NCI-H510A treated with DMSO at 0.1 percent for 48 hours (cell line): ENCODE measurements around the gene PCDHB8.
A peak's percentile ranks its signal among the peaks of the same experiment; 100 is the strongest.
"Not testable (repeated sequence)": the region's sequence is repeated elsewhere in the genome, so short reads cannot be mapped to it uniquely, and the experiment has no call there.

ENCODE experiments used
- DNase-seq: peaks from one replicate; lab custom pipeline; 2025; lab: John Stamatoyannopoulos, UW

PCDHB8 gene

GRCh38 chr5:141177577-141178191 lies at the start of gene PCDHB8:
TSS of gene PCDHB8 (plus strand) at chr5:141177790. CDS start at chr5:141178035, 245 bp downstream.
- peak; percentile 6 for DNase-seq

- no peak for DNase-seq
Observed at GRCh38 chr5:141135030-141135717, 42.4 kb upstream of the PCDHB8 start, which contains the start of gene PCDHB5. TSS of gene PCDHB5 (plus strand) at chr5:141135206. CDS start at chr5:141135435, 229 bp downstream.

- no peak for DNase-seq
Observed at GRCh38 chr5:141135718-141136266, 41.8 kb upstream of the PCDHB8 start.

GRCh38 chr5:141137346-141137745 lies 40.2 kb upstream of the PCDHB8 start:
- DNase-seq, result not testable (repeated sequence)

- peak; percentile 40 for DNase-seq
Observed at GRCh38 chr5:141149812-141150211, 27.8 kb upstream of the PCDHB8 start, which contains the start of gene PCDHB6. TSS of gene PCDHB6 (plus strand) at chr5:141150057. CDS start at chr5:141150258, 201 bp downstream.

DNA sequence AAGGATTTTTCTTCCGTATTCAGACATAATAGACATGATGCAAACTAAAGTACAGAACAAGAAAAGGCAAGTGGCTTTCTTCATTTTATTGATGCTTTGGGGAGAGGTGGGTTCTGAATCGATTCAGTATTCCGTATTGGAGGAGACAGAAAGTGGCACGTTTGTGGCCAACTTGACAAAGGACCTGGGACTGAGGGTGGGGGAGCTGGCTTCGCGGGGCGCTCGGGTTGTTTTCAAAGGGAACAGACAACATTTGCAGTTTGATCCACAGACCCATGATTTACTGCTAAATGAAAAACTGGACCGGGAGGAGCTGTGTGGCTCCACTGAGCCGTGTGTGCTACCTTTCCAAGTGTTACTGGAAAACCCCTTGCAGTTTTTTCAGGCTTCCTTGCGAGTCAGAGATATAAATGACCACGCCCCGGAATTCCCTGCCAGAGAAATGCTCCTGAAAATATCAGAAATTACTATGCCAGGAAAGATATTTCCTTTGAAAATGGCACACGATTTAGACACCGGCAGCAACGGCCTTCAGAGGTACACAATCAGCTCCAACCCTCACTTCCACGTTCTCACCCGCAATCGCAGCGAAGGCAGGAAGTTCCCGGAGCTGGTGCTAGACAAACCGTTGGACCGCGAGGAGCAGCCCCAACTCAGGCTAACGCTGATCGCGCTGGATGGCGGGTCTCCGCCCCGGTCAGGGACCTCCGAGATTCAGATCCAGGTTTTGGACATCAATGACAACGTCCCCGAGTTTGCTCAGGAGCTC lies 27.2 kb upstream of the PCDHB8 start:
- DNase-seq, result peak; percentile 18

- DNase-seq, result no peak
Observed at GRCh38 chr5:141150993-141151325, 26.6 kb upstream of the PCDHB8 start.

DNA sequence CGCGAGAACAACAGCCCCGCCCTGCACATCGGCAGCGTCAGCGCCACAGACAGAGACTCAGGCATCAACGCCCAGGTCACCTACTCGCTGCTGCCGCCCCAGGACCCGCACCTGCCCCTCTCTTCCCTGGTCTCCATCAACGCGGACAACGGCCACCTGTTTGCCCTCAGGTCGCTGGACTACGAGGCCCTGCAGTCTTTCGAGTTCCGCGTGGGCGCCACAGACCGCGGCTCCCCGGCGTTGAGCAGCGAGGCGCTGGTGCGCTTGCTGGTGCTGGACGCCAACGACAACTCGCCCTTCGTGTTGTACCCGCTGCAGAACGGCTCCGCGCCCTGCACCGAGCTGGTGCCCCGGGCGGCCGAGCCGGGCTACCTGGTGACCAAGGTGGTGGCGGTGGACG lies 26.0 kb upstream of the PCDHB8 start:
- not testable (repeated sequence) for DNase-seq

DNA sequence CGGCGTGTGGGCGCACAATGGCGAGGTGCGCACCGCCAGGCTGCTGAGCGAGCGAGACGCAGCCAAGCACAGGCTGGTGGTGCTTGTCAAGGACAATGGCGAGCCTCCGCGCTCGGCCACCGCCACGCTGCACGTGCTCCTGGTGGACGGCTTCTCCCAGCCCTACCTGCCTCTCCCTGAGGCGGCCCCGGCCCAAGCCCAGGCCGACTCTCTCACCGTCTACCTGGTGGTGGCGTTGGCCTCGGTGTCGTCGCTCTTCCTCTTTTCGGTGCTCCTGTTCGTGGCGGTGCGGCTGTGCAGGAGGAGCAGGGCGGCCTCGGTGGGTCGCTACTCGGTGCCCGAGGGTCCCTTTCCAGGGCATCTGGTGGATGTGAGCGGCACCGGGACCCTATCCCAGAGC lies 25.5 kb upstream of the PCDHB8 start:
- DNase-seq, result not testable (repeated sequence)

- no peak for DNase-seq
Observed at GRCh38 chr5:141155540-141156374, 21.8 kb upstream of the PCDHB8 start.

GRCh38 chr5:141157356-141157755 lies 20.2 kb upstream of the PCDHB8 start:
- DNase-seq, result not testable (repeated sequence)

- DNase-seq, result not testable (repeated sequence)
Observed at GRCh38 chr5:141157901-141158300, 19.7 kb upstream of the PCDHB8 start.

GRCh38 chr5:141172381-141173204 lies 5.0 kb upstream of the PCDHB8 start, which contains the start of gene PCDHB7:
TSS of gene PCDHB7 (plus strand) at chr5:141172644. CDS start at chr5:141172836, 192 bp downstream.
- no peak for DNase-seq

- DNase-seq, result not testable (repeated sequence)
Observed at GRCh38 chr5:141174291-141175104, 3.1 kb upstream of the PCDHB8 start.

GRCh38 chr5:141175933-141176332 lies 1.7 kb upstream of the PCDHB8 start:
- DNase-seq, result no peak

DNA sequence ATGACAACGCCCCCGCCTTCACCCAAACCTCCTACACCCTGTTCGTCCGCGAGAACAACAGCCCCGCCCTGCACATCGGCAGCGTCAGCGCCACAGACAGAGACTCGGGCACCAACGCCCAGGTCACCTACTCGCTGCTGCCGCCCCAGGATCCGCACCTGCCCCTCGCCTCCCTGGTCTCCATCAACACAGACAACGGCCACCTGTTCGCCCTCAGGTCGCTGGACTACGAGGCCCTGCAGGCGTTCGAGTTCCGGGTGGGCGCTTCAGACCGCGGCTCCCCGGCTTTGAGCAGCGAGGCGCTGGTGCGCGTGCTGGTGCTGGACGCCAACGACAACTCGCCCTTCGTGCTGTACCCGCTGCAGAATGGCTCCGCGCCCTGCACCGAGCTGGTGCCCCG lies 1.8 kb downstream of the PCDHB8 start:
- DNase-seq, result not testable (repeated sequence)

GRCh38 chr5:141179876-141180275 lies 2.3 kb downstream of the PCDHB8 start:
- DNase-seq, result not testable (repeated sequence)

DNA sequence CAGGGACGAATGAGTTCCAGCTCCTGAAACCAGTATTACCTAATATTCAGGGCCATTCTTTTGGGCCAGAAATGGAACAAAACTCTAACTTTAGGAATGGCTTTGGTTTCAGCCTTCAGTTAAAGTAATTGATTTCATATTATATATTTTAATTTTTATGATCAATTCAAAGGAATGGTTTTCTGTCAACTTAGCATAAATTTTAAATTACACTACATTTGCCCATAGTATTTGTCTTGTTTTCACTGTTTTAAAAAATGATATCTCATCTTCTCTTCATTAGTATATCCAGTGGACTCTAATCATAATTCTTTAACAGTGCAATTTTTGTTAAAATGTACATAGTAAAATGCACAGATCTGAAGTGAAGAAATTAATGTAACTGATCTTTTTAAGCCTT lies 2.7 kb downstream of the PCDHB8 start:
- DNase-seq, result no peak

- no peak for DNase-seq
Observed at GRCh38 chr5:141182248-141182647, 4.7 kb downstream of the PCDHB8 start, which contains the start of gene PCDHB16. TSS of gene PCDHB16 (plus strand) at chr5:141182387. CDS start at chr5:141182560, 173 bp downstream.
